ENCODE measurements around the gene ITPR2.
"Not testable (repeated sequence)": the region's sequence is repeated elsewhere in the genome, so short reads cannot be mapped to it uniquely, and the experiment has no call there.

Gene ITPR2

GRCh38 chr12:26737487-26738030 lies 95.4 kb downstream of the ITPR2 start:
- no peak for TF ChIP-seq Cebpa-rat (IDR thresholded peaks at IDR 0.05)
- Histone ChIP-seq H3K4me2 (no peak overlapping the region), H3K9ac (no peak overlapping the region), H3K4me3 (no peak overlapping the region), H3K9me3 (peaks cover 12% of the 10 kb centered on the region), H3K27me3 (no peaks in the 10 kb centered on the region), H3K36me3 (peaks cover 3% of the 10 kb centered on the region; the same call in 1 of the 2 replicates), H3K4me1 (no peaks in the 10 kb centered on the region), H3K27ac (no peak overlapping the region), H4K20me1 (no peaks in the 10 kb centered on the region)

DNA sequence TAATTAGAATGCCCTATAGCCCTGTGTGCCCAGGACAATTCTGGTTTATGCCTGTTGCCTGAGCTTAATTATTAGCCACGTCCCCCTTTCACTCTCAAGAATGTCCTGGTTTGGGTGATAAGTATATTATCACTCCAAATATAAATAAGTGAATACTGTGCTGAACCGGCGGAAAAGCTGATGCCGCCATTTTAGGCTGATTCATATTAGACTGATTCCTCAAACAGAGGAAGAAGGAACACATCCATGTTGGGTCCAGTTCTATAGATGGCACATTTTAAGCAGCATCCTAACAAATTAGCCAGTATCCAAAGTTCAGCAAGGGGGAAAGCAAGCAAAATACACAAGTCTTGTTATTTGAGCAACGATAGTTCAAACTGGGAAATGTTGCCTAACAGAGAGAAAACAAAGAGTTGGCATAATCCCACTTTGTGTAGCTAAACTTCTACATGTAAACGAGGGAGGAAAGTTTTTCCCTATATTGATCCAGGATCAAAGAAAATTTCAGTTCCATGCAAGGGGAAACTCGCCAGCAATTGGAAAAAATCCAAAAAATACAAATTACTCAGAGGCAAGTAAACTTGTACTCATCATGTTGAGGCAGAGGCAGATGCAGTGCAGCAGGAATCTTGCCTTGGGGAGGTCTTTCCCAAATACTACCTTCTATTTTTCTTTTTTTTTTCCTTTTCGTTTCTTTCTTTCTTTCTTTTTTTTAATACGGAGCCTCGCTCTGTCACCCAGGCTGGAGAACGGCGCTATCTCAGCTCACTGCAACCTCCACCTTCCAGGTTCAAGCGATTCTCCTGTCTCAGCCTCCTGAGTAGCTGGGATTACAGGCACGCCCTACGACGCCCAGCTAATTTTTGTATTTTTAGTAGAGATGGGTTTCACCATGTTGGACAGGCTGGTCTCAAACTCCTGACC lies 96.2 kb downstream of the ITPR2 start:
- no peak overlapping the region for H3K27ac ChIP-seq
- peaks cover 12% of the 10 kb centered on the region for H3K9me3 ChIP-seq
- H4K20me1 ChIP-seq, result no peaks in the 10 kb centered on the region
- no peak for TF ChIP-seq Cebpa-rat (IDR thresholded peaks at IDR 0.05)
- no peak overlapping the region for H3K4me3 ChIP-seq
- no peak overlapping the region for H3K4me2 ChIP-seq
- H3K9ac ChIP-seq, result no peak overlapping the region
- H3K4me1 ChIP-seq, result no peaks in the 10 kb centered on the region
- no peaks in the 10 kb centered on the region for H3K27me3 ChIP-seq
- H3K36me3 ChIP-seq, result peaks cover 3% of the 10 kb centered on the region; the same call in 1 of the 2 replicates

- Histone ChIP-seq H3K36me3 (peaks cover 3% of the 10 kb centered on the region; the same call in 1 of the 2 replicates), H3K4me2 (no peak overlapping the region), H3K4me1 (no peaks in the 10 kb centered on the region), H3K9me3 (peaks cover 12% of the 10 kb centered on the region), H3K27me3 (no peaks in the 10 kb centered on the region), H4K20me1 (no peaks in the 10 kb centered on the region), H3K27ac (no peak overlapping the region), H3K4me3 (no peak overlapping the region), H3K9ac (no peak overlapping the region)
- TF ChIP-seq Cebpa-rat (IDR thresholded peaks at IDR 0.05), result no peak
Measured at GRCh38 chr12:26735249-26735639, 97.8 kb downstream of the ITPR2 start.

GRCh38 chr12:26734510-26735248 lies 98.3 kb downstream of the ITPR2 start:
- H3K4me2 ChIP-seq, result no peak overlapping the region
- TF ChIP-seq Cebpa-rat (IDR thresholded peaks at IDR 0.05), result no peak
- no peak overlapping the region for H3K4me3 ChIP-seq
- H3K9me3 ChIP-seq, result peaks cover 8% of the 10 kb centered on the region
- no peak overlapping the region for H3K27ac ChIP-seq
- H3K27me3 ChIP-seq, result no peaks in the 10 kb centered on the region
- peaks cover 3% of the 10 kb centered on the region; the same call in 1 of the 2 replicates for H3K36me3 ChIP-seq
- no peaks in the 10 kb centered on the region for H4K20me1 ChIP-seq
- H3K9ac ChIP-seq, result no peak overlapping the region
- H3K4me1 ChIP-seq, result no peaks in the 10 kb centered on the region

DNA sequence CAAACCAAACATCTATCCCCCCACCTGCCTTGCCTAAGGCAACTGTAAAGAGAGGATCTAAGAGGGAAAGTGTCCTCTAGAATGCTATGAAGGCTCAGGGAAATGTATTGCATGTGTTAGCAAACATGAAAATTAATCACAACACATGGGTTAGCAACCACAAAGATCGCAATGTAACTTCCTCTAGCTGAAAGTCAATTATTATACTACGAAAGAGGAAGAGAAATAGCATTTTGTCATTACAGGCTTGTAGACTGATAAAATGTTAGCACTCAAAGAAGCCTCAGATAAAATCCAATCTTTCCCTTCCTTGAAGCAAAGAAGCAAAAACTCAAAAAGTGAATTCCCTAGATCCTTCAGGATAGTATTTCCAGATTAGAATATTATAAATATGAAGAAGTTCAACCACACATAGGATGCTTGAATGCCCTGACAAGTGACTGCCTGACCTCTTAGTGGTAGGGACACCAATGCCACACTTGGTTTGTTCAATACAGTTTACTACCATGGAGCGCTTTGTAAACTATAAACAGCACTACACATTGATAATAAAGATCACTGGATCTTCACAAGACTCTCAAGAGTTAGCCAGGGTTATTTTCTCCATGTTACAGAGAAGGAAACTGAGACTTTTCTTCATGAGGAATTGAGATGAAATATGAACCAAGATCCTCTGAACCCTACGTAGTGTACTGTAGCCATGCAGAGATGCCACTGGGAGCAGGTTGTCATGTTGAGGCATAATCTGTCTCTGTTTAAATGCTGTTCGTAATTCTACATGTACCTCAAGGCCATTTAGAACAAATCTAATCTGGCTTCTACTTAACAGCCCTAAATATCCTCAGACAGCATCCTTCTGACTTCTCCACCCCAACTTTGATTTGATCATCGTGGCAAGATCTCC lies 100.7 kb downstream of the ITPR2 start:
- Histone ChIP-seq H3K4me1 (no peaks in the 10 kb centered on the region), H3K27ac (no peak overlapping the region), H3K9ac (no peak overlapping the region), H3K4me2 (no peak overlapping the region), H3K36me3 (no peaks in the 10 kb centered on the region), H3K4me3 (no peak overlapping the region), H4K20me1 (no peaks in the 10 kb centered on the region), H3K27me3 (no peaks in the 10 kb centered on the region), H3K9me3 (no peaks in the 10 kb centered on the region)
- no peak for TF ChIP-seq Cebpa-rat (IDR thresholded peaks at IDR 0.05)

DNA sequence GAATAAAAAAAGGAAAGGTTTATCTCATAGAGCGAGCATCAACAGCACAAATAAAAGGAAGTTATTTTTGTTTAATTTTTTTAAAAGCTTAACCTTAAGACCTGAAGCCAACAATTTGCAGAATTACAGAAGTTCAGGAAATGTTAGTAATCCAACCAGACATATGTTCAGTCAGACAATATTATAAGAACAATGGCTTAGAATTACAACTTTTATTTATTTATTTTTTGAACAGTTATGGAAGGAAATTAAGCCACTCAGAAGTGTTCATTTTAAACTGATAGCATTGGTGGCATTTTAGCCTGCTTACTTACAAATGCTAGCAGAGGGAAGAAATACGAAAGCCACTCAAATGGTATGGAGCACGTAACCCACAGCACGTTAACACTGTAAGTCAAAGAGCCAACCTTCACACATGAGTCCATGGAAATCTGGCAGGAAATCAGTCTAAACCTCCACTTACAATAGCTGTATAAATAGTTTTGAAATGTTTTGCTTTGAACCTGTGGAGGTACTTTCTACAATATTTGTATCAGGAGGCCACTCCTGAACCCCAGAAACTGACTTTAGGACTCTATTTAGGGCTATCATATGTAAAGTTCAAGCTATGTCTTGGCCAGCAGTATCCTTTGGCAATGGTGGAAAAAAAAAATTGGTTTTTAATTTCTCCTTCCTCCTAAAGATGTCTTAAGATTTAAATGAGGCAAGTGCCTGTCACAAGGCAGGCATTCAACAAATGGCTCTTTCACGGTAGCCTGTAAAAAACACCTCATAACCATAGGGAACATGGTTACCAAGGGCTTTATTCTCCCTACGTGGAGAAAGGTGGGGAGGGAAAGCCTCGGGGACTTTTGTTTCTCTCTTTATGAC lies 102.3 kb downstream of the ITPR2 start:
- Histone ChIP-seq H3K4me2 (no peak overlapping the region), H4K20me1 (no peaks in the 10 kb centered on the region), H3K4me3 (no peak overlapping the region), H3K9me3 (no peaks in the 10 kb centered on the region), H3K36me3 (no peaks in the 10 kb centered on the region), H3K27me3 (no peaks in the 10 kb centered on the region), H3K4me1 (no peaks in the 10 kb centered on the region), H3K27ac (no peak overlapping the region), H3K9ac (no peak overlapping the region)
- TF ChIP-seq Cebpa-rat (IDR thresholded peaks at IDR 0.05), result no peak

- not testable (repeated sequence) for H3K9ac ChIP-seq, H3K4me3 ChIP-seq, H4K20me1 ChIP-seq, H3K4me2 ChIP-seq, H3K36me3 ChIP-seq, H3K9me3 ChIP-seq, H3K27me3 ChIP-seq, H3K27ac ChIP-seq, H3K4me1 ChIP-seq
Measured at GRCh38 chr12:26729137-26729671, 103.8 kb downstream of the ITPR2 start.

- Histone ChIP-seq H3K4me2 (no peak overlapping the region), H3K4me3 (no peak overlapping the region), H4K20me1 (no peaks in the 10 kb centered on the region), H3K9ac (no peak overlapping the region), H3K36me3 (no peaks in the 10 kb centered on the region), H3K4me1 (peaks cover under 1% of the 10 kb centered on the region; the same call in 1 of the 2 replicates), H3K27me3 (no peaks in the 10 kb centered on the region), H3K9me3 (no peaks in the 10 kb centered on the region), H3K27ac (no peak overlapping the region)
- no peak for TF ChIP-seq Cebpa-rat (IDR thresholded peaks at IDR 0.05)
Measured at GRCh38 chr12:26728205-26729050, 104.6 kb downstream of the ITPR2 start.

Data from BLaER1 (cell line).